LNCaP clone FGC (cell line): ENCODE measurements around the gene OLFM1.

Source experiments
- DNase-seq: peaks from one replicate; pipeline ENCODE4 v3.0.0-alpha.2; 2011; ENCODE audit warnings: low read depth
- H3K4me3 ChIP-seq: 2 replicates; pipeline ENCODE4 v1.5.1; 2011; ENCODE audit warnings: mild to moderate bottlenecking, low read depth, low read length, control low read depth
- TF ChIP-seq, protein P1 (sequence below): IDR thresholded peaks from 2 replicates; pipeline ENCODE4 v1.5.1; 2012; ENCODE audit warnings: mild to moderate bottlenecking; ENCODE audit not compliant: control insufficient read depth, insufficient read depth; ENCODE audit errors: extremely low read depth

Gene OLFM1

DNA sequence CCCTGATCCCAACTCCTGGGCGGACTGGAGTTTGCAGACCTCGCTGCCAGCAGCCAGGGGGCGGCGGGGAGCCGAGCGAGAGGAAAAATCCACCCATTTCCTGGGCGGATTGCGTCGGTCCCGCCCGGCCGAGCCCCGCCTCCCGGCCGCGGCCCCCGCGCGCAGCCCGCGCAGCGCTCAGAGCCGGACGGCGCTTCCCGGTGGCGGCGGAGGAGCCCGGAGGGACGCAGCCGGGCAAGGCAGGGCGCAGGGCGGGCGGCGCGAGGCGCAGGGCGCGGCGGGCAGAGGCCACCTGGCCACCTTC lies at the start of gene OLFM1:
TSS of gene OLFM1 (plus strand) at position 180 of the 304 bp plus-strand sequence. CDS start 322 bp downstream, outside the sequence.
- no peak within 1 kb of the TSS for H3K4me3 ChIP-seq
- peak; percentile 19 for DNase-seq
- TF ChIP-seq, protein P1, sequence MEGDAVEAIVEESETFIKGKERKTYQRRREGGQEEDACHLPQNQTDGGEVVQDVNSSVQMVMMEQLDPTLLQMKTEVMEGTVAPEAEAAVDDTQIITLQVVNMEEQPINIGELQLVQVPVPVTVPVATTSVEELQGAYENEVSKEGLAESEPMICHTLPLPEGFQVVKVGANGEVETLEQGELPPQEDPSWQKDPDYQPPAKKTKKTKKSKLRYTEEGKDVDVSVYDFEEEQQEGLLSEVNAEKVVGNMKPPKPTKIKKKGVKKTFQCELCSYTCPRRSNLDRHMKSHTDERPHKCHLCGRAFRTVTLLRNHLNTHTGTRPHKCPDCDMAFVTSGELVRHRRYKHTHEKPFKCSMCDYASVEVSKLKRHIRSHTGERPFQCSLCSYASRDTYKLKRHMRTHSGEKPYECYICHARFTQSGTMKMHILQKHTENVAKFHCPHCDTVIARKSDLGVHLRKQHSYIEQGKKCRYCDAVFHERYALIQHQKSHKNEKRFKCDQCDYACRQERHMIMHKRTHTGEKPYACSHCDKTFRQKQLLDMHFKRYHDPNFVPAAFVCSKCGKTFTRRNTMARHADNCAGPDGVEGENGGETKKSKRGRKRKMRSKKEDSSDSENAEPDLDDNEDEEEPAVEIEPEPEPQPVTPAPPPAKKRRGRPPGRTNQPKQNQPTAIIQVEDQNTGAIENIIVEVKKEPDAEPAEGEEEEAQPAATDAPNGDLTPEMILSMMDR = peak; percentile 81

DNA sequence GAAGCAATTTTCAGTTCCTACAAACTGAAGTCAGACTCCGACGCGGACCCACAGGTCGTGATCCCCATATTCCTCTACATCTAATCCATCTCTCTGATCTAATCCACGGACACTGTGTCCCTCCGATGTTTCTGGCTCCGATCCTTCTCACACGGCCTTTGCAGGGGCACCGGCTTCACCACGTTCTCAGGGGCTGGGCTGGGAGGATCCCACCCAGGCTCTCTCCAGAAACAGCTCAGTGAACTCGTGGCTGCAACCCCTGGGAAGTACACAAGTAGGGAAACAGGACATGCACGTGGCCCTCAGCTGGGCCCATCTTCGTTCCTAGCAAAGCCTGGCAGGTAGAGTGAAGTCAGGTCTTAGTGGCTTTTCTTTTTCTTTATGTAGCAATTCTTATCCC lies 49.1 kb upstream of the OLFM1 start:
- TF ChIP-seq, protein P1 = no peak
- no peak overlapping the region for H3K4me3 ChIP-seq
- DNase-seq = no peak

DNA sequence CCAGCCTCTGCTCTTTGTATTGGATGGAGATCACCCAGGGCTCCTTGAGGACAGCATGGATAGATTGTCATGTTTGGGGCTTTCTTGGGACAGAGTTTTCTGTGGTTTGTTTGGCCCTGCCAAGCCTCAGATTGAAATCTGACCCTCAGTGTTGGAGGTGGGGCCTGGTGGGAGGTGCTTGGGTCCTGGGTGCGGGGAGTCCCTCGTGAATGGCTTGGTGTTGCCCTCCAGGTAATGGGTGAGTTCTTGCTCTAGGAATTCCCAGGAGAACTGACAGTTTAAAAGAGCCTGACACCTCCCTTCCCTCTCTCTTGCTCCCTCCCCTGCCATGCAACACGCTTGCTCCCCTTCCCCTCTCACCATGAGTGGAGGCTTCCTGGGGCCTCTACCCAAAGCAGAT lies 48.6 kb upstream of the OLFM1 start:
- DNase-seq = no peak
- no peak overlapping the region for H3K4me3 ChIP-seq
- TF ChIP-seq, protein P1 = no peak

DNA sequence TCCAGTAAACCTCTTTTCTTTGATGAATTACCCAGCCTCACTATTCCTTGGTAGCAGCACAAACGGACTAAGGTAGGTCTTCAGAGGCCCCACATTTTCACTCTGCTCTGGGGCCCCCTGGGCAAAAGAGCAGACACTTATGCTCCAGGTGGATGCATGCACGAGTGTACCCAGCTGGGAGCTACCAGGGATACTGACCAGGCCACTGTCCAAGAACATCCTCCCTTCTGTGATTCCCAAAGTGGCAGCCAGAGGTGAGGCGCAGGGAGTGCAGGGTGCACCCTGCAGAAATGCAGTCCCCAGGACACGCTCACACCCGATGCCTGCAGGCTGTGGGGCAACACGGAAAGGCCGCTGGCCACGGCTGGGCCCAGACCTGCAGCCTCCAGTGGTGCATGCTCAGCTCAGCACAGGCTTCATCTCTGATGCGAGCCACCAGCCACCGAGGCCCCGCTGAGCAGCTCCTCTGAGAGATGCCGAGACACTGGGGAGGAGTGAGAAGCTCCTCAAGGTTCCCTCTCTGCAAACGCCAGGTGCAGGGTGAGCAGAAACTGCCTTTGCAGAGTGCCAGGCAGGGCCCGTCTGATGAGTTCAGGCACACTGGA lies 48.1 kb upstream of the OLFM1 start:
- no peak for DNase-seq
- no peak overlapping the region for H3K4me3 ChIP-seq

DNA sequence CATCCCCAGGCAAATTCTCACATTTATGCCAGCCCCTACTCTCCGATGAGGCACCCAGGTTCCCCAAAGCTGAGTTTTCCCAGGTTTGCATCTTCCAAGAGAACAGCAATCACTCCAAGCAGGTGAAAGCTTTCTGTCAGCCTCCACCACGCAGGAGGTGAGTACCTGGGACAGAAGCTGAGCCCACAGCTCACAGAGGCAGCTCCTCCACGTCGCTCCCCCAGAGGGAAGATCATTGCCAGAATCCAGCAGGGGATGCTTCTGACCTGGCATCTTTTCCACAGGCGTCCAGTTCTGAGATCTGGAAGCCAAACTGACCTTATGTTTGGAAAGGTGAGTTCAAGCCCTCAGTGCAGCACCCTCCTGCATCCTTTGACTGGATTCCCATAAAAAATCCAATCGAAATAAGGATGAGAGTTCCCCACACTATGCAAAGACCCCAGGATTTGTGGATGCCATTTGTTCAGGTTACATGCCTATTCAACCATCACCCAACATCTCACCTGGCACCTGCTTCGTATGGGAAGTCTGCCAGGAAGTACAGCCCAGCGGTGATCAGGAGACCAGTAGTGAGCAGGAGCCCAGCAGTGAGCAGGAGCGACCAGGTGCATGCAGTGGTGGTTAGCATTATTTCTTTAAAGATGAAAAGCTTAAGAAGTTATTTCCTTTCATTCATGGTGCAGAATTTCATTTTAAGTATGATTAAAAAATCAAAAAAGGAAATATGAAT lies 47.4 kb upstream of the OLFM1 start:
- H3K4me3 ChIP-seq = no peak overlapping the region
- DNase-seq = no peak

More for the DNA sequence above, 48.1 kb upstream of the OLFM1 start:
- TF ChIP-seq, protein P1 = no peak

DNA sequence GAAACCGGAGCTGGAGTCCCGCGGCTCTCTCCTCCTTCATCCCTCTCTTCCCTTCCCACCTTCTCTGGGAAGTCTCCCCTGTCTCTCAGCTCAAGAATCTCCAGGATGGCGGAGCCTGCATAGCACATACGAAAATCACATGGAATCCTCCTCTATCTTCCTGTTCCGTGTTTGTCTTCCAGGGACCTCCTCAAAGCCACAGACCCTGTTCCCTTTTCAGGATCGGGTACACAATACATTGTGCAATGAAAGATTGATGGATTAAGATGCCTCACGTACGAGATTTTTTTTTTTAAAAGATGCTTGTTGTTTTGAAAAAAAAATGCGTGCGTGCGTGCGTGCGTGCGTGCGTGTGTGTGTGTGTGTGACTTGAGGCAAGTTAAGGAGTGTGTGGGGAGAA lies 46.6 kb upstream of the OLFM1 start:
- H3K4me3 ChIP-seq = no peak overlapping the region
- TF ChIP-seq, protein P1 = no peak
- DNase-seq = no peak

More for the DNA sequence above, 47.4 kb upstream of the OLFM1 start:
- TF ChIP-seq, protein P1 = no peak
